GM12878 (cell line): ENCODE data around the gene TKT. TPM values are rescaled to one million over a fixed set of nuclear protein-coding genes. Genes with fewer than 3 reads are reported as not detected.

Experiments
- ATAC-seq: fragments of 200-7000 bp; cut with Tn5 transposase; 3 replicates; pipeline ENCODE4 v1.9.1; 2020; ENCODE audit warnings: mild to moderate bottlenecking, moderate library complexity
- BruUV-seq: library from RNA; stranded (reverse); fragments of 400-500 nt; replicated peaks from 2 replicates; lab custom pipeline; 2021; lab: Mats Ljungman, UMichigan
- CTCF ChIA-PET: fragments of 300-600 bp; sonication (Branson Sonifier 250); formaldehyde crosslinking; extraction: SDS; loops from one replicate; lab custom pipeline; 2021; ENCODE audit warnings: inconsistent platforms; lab: Yijun Ruan, JAX
- POLR2A ChIA-PET: fragments of 350-600 bp; formaldehyde crosslinking; extraction: SDS; loops from one replicate; lab custom pipeline; 2021; ENCODE audit warnings: inconsistent platforms; lab: Charles Lee
- RAD21 ChIA-PET: fragments of 300-600 bp; sonication (Branson Sonifier 250); formaldehyde crosslinking; loops from one replicate; lab custom pipeline; 2023; ENCODE audit warnings: antibody characterized with exemption; ENCODE audit not compliant: unreplicated experiment; lab: Charles Lee
- SMC1A ChIA-PET: fragments of 300-600 bp; sonication (Branson Sonifier 250); formaldehyde crosslinking; loops from one replicate; lab custom pipeline; 2023; ENCODE audit not compliant: unreplicated experiment, uncharacterized antibody; lab: Charles Lee
- DNase-seq: peaks from one replicate; pipeline ENCODE4 v3.0.0-alpha.2; 2011; ENCODE audit warnings: low read depth, low spot score
- FAIRE-seq: peaks from 3 replicates; lab custom pipeline; 2011; peaks lifted over from hg19 to GRCh38; lab: Jason Lieb, UNC
- H2AFZ ChIP-seq: 2 replicates; pipeline ENCODE4 v1.6.0; 2011; ENCODE audit warnings: low read depth, low read length, control low read depth; ENCODE audit not compliant: control insufficient read depth
- H3K27ac ChIP-seq: 2 replicates; pipeline ENCODE4 v1.5.1; 2011; ENCODE audit warnings: control low read depth; ENCODE audit not compliant: control insufficient read depth, insufficient read depth
- H3K27me3 ChIP-seq, 2 experiments: replicated peaks in 1 of 2; 2 replicates each; pipeline versions ENCODE4 v1.6.0 to v1.6.1; 2011; ENCODE audit warnings: low read length in 1 of 2; ENCODE audit not compliant: control insufficient read depth in 2 of 2, insufficient read depth in 2 of 2
- H3K36me3 ChIP-seq, 2 experiments: 2 replicates each; pipeline ENCODE4 v1.5.1; 2011; ENCODE audit warnings: low read length in 1 of 2; ENCODE audit not compliant: control insufficient read depth in 2 of 2, insufficient read depth in 2 of 2
- H3K4me1 ChIP-seq: 2 replicates; pipeline ENCODE4 v1.6.1; 2011; ENCODE audit warnings: mild to moderate bottlenecking, low read length, moderate library complexity, mixed read lengths; ENCODE audit not compliant: control insufficient read depth, insufficient read depth
- H3K4me2 ChIP-seq: 2 replicates; pipeline ENCODE4 v1.6.0; 2011; ENCODE audit warnings: control low read depth; ENCODE audit not compliant: control insufficient read depth, insufficient read depth
- H3K4me3 ChIP-seq: fragments of 200-600 bp; sonication (generic); 2 replicates; pipeline ENCODE4 v1.5.1; 2016
- H3K79me2 ChIP-seq: 2 replicates; pipeline ENCODE4 v1.6.0; 2011; ENCODE audit warnings: low read length; ENCODE audit not compliant: control insufficient read depth, insufficient read depth
- H3K9ac ChIP-seq: 2 replicates; pipeline ENCODE4 v1.8.0; 2011; ENCODE audit warnings: low read length, control low read depth, mixed read lengths; ENCODE audit not compliant: control insufficient read depth, insufficient read depth
- H3K9me3 ChIP-seq: replicated peaks from 3 replicates; pipeline ENCODE4 v1.5.1; 2011; ENCODE audit warnings: mild to moderate bottlenecking, low read length; ENCODE audit not compliant: control insufficient read depth, insufficient read depth
- H4K20me1 ChIP-seq: 2 replicates; pipeline ENCODE4 v1.6.0; 2011; ENCODE audit not compliant: control insufficient read depth, insufficient read depth
- CEBPB ChIP-seq, 2 experiments: fragments of 150-350 bp in 1 of 2; IDR thresholded peaks; 2 replicates each; pipeline ENCODE4 v1.6.1; 2012 to 2014; ENCODE audit warnings: low read depth in 2 of 2, low read length in 2 of 2, borderline replicate concordance in 1 of 2, inconsistent platforms in 1 of 2
- IKZF2 ChIP-seq, 2 experiments: fragments of 450-650 bp; IDR thresholded peaks; 2 replicates each; pipeline ENCODE4 v1.6.1; 2017; ENCODE audit warnings: mild to moderate bottlenecking in 2 of 2, moderate library complexity in 2 of 2
- MTA2 ChIP-seq: fragments of 450-650 bp; IDR thresholded peaks from 2 replicates; pipeline ENCODE4 v1.6.1; 2016; ENCODE audit warnings: low read depth, mild to moderate bottlenecking, moderate library complexity
- NFIC ChIP-seq: IDR thresholded peaks from 2 replicates; pipeline ENCODE4 v1.6.1; 2012; ENCODE audit warnings: low read depth, mild to moderate bottlenecking, inconsistent platforms, low read length, moderate library complexity
- PAX8 ChIP-seq: fragments of 450-650 bp; IDR thresholded peaks from 2 replicates; pipeline ENCODE4 v1.6.1; 2017; ENCODE audit warnings: mild to moderate bottlenecking, moderate library complexity
- SMAD1 ChIP-seq: fragments of 450-650 bp; IDR thresholded peaks from 2 replicates; pipeline ENCODE4 v1.6.1; 2018; ENCODE audit warnings: mild to moderate bottlenecking, low read depth; ENCODE audit not compliant: partially characterized antibody
- SMAD5 ChIP-seq: IDR thresholded peaks from 2 replicates; pipeline ENCODE4 v1.6.1; 2016; ENCODE audit warnings: antibody characterized with exemption, low read depth
- TCF3 ChIP-seq: IDR thresholded peaks from 2 replicates; pipeline ENCODE4 v1.6.1; 2012; ENCODE audit warnings: low read depth, mild to moderate bottlenecking, low read length, borderline replicate concordance; ENCODE audit not compliant: insufficient read depth
- ZBTB33 ChIP-seq: fragments of 450-650 bp; IDR thresholded peaks from 2 replicates; pipeline ENCODE4 v1.6.1; 2017; ENCODE audit warnings: mild to moderate bottlenecking
- ZNF384 ChIP-seq: IDR thresholded peaks from 2 replicates; pipeline ENCODE4 v1.6.1; 2012; ENCODE audit warnings: low read depth, mild to moderate bottlenecking, low read length, improper control_type of control experiment, borderline replicate concordance
- WGBS: methylation state at CpG from one replicate; pipeline ENCODE4 v1.1.6; 2016; ENCODE audit warnings: low lambda C conversion rate; ENCODE audit not compliant: insufficient replicate concordance, insufficient coverage; ENCODE audit errors: missing lambda C conversion rate; 5-methylcytosine and 5-hydroxymethylcytosine counted together
- in situ Hi-C: fragments of 300-500 bp; cut with MboI; formaldehyde crosslinking; loops from 9 replicates; pipeline ENCODE4 v1.14.3; 2018; ENCODE audit warnings: mixed read lengths
- intact Hi-C: fragments of 100-400 bp; cut with micrococcal nuclease; formaldehyde crosslinking; loops from one replicate; pipeline ENCODE4 v1.14.2; 2022; ENCODE audit not compliant: unreplicated experiment
- polyA plus RNA-seq, 11 experiments: library from polyadenylated mRNA; depleted of rRNA in 4 of 11; unstranded in 6 of 11; stranded (reverse) in 5 of 11; fragments of >200 nt; fragmentation: Nextera tagmentation in 4 of 11; fragmentation: Illumina TruSeq in 1 of 11; extraction: Ambion mirVana in 4 of 11; extraction: Trizol in 1 of 11; gene quantifications; 1 replicate in 1 of 11; 2 replicates in 10 of 11; pipeline versions ENCODE4 v1.2.1 to v1.2.3, GENCODE V29; 2011 to 2016; ENCODE audit warnings: inconsistent platforms in 2 of 11, missing spikeins in 2 of 11, low read depth in 1 of 11
- total RNA-seq, 4 experiments: library from RNA; depleted of rRNA in 3 of 4; stranded (reverse); fragments of >200 nt in 3 of 4; fragmentation: Illumina TruSeq in 1 of 4; extraction: Trizol in 1 of 4; gene quantifications; 2 replicates each; pipeline versions ENCODE4 v1.2.1 to v1.2.3, GENCODE V29; 2013 to 2021
- TF ChIP-seq, protein P1 (sequence below): IDR thresholded peaks from 2 replicates; pipeline ENCODE4 v1.6.1; 2012; ENCODE audit warnings: low read depth, low read length, improper control_type of control experiment
- TF ChIP-seq, protein P2 (sequence below): fragments of 450-650 bp; IDR thresholded peaks from 2 replicates; pipeline ENCODE4 v1.6.1; 2017; ENCODE audit warnings: borderline replicate concordance

TKT gene
- total and polyA plus RNA-seq, 10 of the 15 experiments (the other 5 are each of a cell fraction or from before 2014, with no cell fraction given) = 56.4 to 385 (median 143) TPM

- TF ChIP-seq ZBTB33 = no peak
- TF ChIP-seq, protein P1, sequence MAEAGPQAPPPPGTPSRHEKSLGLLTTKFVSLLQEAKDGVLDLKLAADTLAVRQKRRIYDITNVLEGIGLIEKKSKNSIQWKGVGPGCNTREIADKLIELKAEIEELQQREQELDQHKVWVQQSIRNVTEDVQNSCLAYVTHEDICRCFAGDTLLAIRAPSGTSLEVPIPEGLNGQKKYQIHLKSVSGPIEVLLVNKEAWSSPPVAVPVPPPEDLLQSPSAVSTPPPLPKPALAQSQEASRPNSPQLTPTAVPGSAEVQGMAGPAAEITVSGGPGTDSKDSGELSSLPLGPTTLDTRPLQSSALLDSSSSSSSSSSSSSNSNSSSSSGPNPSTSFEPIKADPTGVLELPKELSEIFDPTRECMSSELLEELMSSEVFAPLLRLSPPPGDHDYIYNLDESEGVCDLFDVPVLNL = no peak
- no peak for TF ChIP-seq SMAD5
- TF ChIP-seq SMAD1 = no peak
- no peak for TF ChIP-seq TCF3
- TF ChIP-seq MTA2 = no peak
These were observed 7.7 kb downstream of the TKT start (continued) for GRCh38 chr3:53248161-53248560.

- peaks cover 3 to 5% of the 10 kb centered on the region in 2 experiments; a peak in 3 of 4 replicates for H3K36me3 ChIP-seq
- H3K79me2 ChIP-seq = peaks cover 84% of the 10 kb centered on the region
- RAD21 ChIA-PET = no interaction called here
- H4K20me1 ChIP-seq = peaks cover 7% of the 10 kb centered on the region
- in situ Hi-C loops (no loop called here), intact Hi-C loops (no loop called here)
- no peak overlapping the region for H3K9ac ChIP-seq
- H3K9me3 ChIP-seq = no peaks in the 10 kb centered on the region
- BruUV-seq = no TSS peak
- FAIRE-seq (no peak), DNase-seq (no peak), ATAC-seq (no peak)
- no peaks in the 10 kb centered on the region for H3K27me3 ChIP-seq
- SMC1A ChIA-PET = interaction anchor here (1.2 to 1.5 kb wide), 2 partner anchors 15 to 23 kb away, joined by 3 to 4 read pairs; no protein-coding TSS in a partner anchor
- CTCF ChIA-PET = interaction anchor here (1.0 to 1.5 kb wide), 3 partner anchors 15 to 51 kb away, joined by 3 to 4 read pairs (median 4); no protein-coding TSS in a partner anchor
- H3K4me1 ChIP-seq = peaks cover 21% of the 10 kb centered on the region
- POLR2A ChIA-PET = interaction anchor here (0.7 kb wide), 2 partner anchors 16 to 29 kb away, joined by 4 to 5 read pairs; no protein-coding TSS in a partner anchor
- WGBS = 50% methylated on average over 2 of the region's 2 CpGs
- H3K4me2 ChIP-seq = no peak overlapping the region
- TF ChIP-seq, protein P2, sequence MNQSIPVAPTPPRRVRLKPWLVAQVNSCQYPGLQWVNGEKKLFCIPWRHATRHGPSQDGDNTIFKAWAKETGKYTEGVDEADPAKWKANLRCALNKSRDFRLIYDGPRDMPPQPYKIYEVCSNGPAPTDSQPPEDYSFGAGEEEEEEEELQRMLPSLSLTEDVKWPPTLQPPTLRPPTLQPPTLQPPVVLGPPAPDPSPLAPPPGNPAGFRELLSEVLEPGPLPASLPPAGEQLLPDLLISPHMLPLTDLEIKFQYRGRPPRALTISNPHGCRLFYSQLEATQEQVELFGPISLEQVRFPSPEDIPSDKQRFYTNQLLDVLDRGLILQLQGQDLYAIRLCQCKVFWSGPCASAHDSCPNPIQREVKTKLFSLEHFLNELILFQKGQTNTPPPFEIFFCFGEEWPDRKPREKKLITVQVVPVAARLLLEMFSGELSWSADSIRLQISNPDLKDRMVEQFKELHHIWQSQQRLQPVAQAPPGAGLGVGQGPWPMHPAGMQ = no peak
- TF ChIP-seq ZNF384 (no peak), NFIC (no peak), PAX8 (no peak), CEBPB (IDR thresholded peaks at IDR 0.05; ENCODE audit: borderline replicate concordance in 1 of 2, low read depth in 2 of 2, low read length in 2 of 2) (no peak), IKZF2 (IDR thresholded peaks at IDR 0.05) (no peak)
- no peak overlapping the region for H3K4me3 ChIP-seq
- no peak overlapping the region for H2AFZ ChIP-seq
- H3K27ac ChIP-seq = no peak overlapping the region; the same call in 1 of the 2 replicates
These were observed 8.2 kb downstream of the TKT start for GRCh38 chr3:53247619-53248018.
